HG03354 (cell line): ENCODE measurements around the gene BCAS3.

Experiments used
- ATAC-seq: cut with Tn5 transposase; IDR thresholded peaks from one replicate; pipeline ENCODE4 v1.9.1; 2021; ENCODE audit warnings: mild to moderate bottlenecking; ENCODE audit not compliant: unreplicated experiment, poor library complexity, severe bottlenecking

Gene BCAS3

GRCh38 chr17:61400717-61401388 is 723.2 kb downstream of the BCAS3 start:
- no peak for ATAC-seq

GRCh38 chr17:61401389-61402072 is 723.9 kb downstream of the BCAS3 start:
- no peak for ATAC-seq

- no peak for ATAC-seq
Observed at GRCh38 chr17:61402073-61402541, 724.5 kb downstream of the BCAS3 start.

- ATAC-seq = no peak
Observed at GRCh38 chr17:61402978-61403800, 725.5 kb downstream of the BCAS3 start.

- no peak for ATAC-seq
Observed at GRCh38 chr17:61403801-61404662, 726.4 kb downstream of the BCAS3 start.

GRCh38 chr17:61404663-61404912 is 726.9 kb downstream of the BCAS3 start:
- ATAC-seq = no peak

GRCh38 chr17:61404913-61405685 is 727.4 kb downstream of the BCAS3 start:
- ATAC-seq = no peak

GRCh38 chr17:61405686-61406536 is 728.3 kb downstream of the BCAS3 start:
- ATAC-seq = no peak

GRCh38 chr17:61406537-61406845 is 728.8 kb downstream of the BCAS3 start:
- ATAC-seq = no peak

- ATAC-seq = no peak
Observed at GRCh38 chr17:61406971-61407911, 729.6 kb downstream of the BCAS3 start.

GRCh38 chr17:61408151-61409041 is 730.7 kb downstream of the BCAS3 start:
- no peak for ATAC-seq

GRCh38 chr17:61409301-61410112 is 731.9 kb downstream of the BCAS3 start:
- ATAC-seq = no peak

GRCh38 chr17:61410141-61411010 is 732.7 kb downstream of the BCAS3 start:
- ATAC-seq = peak; percentile 34

GRCh38 chr17:61411011-61411260 is 733.3 kb downstream of the BCAS3 start:
- ATAC-seq = no peak
